ENCODE measurements around the gene SDK2. TPM values are rescaled to one million over a fixed set of nuclear protein-coding genes. Genes with fewer than 3 reads are reported as not detected.

SDK2 gene
- total RNA-seq, 1 donor: under 0.01 TPM

DNA sequence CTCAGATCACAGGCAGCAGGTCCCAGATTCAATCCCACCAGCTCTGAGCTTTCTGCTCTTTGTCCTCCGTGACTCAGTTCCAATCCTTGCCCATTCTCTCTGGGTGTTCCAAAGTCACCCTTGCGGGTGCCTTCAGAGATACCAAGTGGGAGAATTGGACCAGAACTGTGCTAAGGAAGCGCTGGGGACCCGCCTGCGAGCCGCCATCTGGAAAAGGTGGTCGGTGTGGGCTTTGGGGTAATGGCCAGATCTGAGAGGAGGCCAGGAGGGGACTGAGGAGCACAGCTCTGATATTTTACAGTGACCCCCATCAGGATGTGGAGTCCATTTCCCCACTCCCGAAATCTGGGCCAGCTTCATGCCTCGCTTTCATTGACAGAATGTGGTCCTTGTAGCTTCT is 152.6 kb downstream of the SDK2 start:
- DNase-seq (ENCODE audit: low read depth): no peak
- H3K4me3 ChIP-seq (ENCODE audit: low read depth, low read length): no peak overlapping the region
- TF ChIP-seq CTCF (IDR thresholded peaks at IDR 0.05; ENCODE audit: insufficient read depth, low read depth, low read length): no peak

DNA sequence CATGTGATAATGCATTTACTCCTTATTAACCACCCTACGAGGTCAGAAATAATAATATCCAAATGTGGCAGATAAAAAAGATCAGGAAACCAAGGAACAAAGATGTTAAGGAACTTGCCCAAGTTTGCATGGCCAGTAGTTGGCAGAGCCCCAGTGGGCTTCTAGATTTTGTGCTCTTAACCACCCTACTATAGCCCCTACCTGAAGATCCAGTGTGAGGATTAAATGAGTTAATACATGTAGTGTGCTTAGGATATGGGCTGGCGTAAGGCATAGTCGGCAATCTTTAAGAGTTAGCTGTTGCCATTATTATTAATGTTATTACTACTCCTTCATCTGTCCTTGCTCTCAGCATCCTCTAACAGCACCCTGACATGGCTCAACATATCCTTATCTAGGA is 153.4 kb downstream of the SDK2 start:
- no peak for DNase-seq (ENCODE audit: low read depth)
- no peak for TF ChIP-seq CTCF (IDR thresholded peaks at IDR 0.05; ENCODE audit: insufficient read depth, low read depth, low read length)
- no peak overlapping the region for H3K4me3 ChIP-seq (ENCODE audit: low read depth, low read length)

- no peak for DNase-seq (ENCODE audit: low read depth)
- no peak overlapping the region for H3K4me3 ChIP-seq (ENCODE audit: low read depth, low read length)
- no peak for TF ChIP-seq CTCF (IDR thresholded peaks at IDR 0.05; ENCODE audit: insufficient read depth, low read depth, low read length)
These were observed 154.3 kb downstream of the SDK2 start for GRCh38 chr17:73489991-73490390.

DNA sequence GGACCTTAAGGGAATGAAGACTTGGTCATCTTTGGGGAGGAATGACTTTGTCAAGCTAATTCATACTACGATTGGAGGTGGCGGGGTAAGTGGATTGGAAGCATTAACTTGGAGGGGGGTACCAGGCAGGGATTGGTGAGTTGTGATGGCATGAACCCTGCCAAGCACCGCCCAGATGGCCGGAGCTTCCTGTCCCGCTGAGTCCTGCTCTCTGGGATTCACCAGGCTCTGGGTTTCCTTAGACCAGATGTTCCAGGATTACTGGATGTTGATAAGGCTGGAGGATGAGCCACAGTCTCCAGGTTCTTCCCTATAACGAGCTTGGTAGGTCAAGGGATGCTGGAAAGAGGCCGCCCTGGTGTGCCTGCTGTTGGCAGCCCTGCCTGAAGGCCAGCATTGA is 154.9 kb downstream of the SDK2 start:
- H3K4me3 ChIP-seq (ENCODE audit: low read depth, low read length): no peak overlapping the region
- DNase-seq (ENCODE audit: low read depth): no peak
- no peak for TF ChIP-seq CTCF (IDR thresholded peaks at IDR 0.05; ENCODE audit: insufficient read depth, low read depth, low read length)

DNA sequence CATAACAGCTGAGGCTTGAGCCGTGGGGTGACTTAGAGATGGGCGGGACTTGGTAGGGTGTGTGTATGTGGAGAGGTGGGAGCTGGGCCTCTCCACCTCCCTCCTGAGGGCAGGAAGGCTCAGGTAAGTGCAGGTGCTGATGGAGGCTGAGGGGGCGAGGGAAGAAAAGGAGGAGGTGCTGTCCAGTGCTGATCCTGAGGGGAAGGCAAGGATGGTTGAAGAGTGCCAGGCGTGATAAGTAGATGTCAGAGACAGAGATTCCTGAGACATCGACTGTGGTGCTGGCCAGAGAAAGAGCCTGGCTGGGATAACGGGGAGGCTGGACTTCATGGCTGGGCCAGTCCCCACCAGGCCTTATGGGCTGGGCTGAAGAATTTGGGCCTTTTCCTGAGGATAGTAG is 159.1 kb downstream of the SDK2 start:
- no peak overlapping the region for H3K4me3 ChIP-seq (ENCODE audit: low read depth, low read length)
- no peak for TF ChIP-seq CTCF (IDR thresholded peaks at IDR 0.05; ENCODE audit: insufficient read depth, low read depth, low read length)
- DNase-seq (ENCODE audit: low read depth): no peak

GRCh38 chr17:73482894-73483293 is 161.4 kb downstream of the SDK2 start:
- H3K4me3 ChIP-seq (ENCODE audit: low read depth, low read length): no peak overlapping the region
- no peak for DNase-seq (ENCODE audit: low read depth)
- no peak for TF ChIP-seq CTCF (IDR thresholded peaks at IDR 0.05; ENCODE audit: insufficient read depth, low read depth, low read length)

DNA sequence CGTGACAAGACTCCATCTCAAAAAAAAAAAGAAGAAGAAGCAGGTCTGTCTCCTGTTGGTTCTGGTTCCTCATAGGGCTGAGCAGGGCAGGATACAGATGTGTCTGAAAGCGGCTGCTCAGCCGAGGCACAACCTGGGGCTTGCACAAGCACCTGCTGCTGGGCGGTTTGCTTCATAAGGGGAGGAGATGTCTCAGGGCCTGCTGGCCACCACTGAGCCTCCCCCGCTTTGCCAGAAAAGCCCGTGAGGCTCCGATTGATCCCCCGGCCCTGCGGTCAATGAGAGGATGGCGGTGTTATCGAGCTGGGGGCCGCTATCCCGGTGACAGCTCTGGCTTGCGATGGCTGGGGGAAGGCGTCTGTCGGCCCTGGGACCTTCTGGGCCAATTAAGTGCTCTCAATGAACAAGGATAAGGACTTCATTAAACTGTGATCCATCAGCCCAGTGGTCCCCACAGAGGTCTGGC is 162.0 kb downstream of the SDK2 start:
- no peak for DNase-seq (ENCODE audit: low read depth)
- no peak for TF ChIP-seq CTCF (IDR thresholded peaks at IDR 0.05; ENCODE audit: insufficient read depth, low read depth, low read length)
- H3K4me3 ChIP-seq (ENCODE audit: low read depth, low read length): no peak overlapping the region
